ENCODE data around the gene NLK. TPM values are rescaled to one million over a fixed set of nuclear protein-coding genes. Genes with fewer than 3 reads are reported as not detected.

NLK gene
- total and polyA plus RNA-seq, 2 of the 4 experiments (the other 2 are of a cell fraction), result 15.3 to 23.3 TPM

GRCh38 chr17:28199115-28199514, 156.6 kb downstream of the NLK start:
- no peak for TF ChIP-seq CTCF (conservative IDR thresholded peaks at IDR 0.05; ENCODE audit: low read depth, low read length)
- no peak for TF ChIP-seq CEBPB (IDR thresholded peaks at IDR 0.05; ENCODE audit: low read depth, low read length)
- TF ChIP-seq MXI1 (IDR thresholded peaks at IDR 0.05; ENCODE audit: borderline replicate concordance, low read depth, low read length), result no peak
- H2BK20ac ChIP-seq (ENCODE audit: low read depth, low read length), result no peak overlapping the region
- no peaks in the 10 kb centered on the region for H3K27me3 ChIP-seq (ENCODE audit: control insufficient read depth, insufficient read depth, low read length)
- DNase-seq (no peak), ATAC-seq (ENCODE audit: low read depth) (no peak)
- H3K36me3 ChIP-seq (ENCODE audit: control insufficient read depth, insufficient read depth, low read length), result peaks cover 16% of the 10 kb centered on the region
- no peak overlapping the region for H2AK5ac ChIP-seq (ENCODE audit: low read depth, low read length)
- no peak overlapping the region for H4K5ac ChIP-seq (ENCODE audit: low read depth, low read length)
- H3K56ac ChIP-seq (ENCODE audit: extremely low read depth, insufficient read depth, low read length), result no peak overlapping the region
- no peak overlapping the region for H3K14ac ChIP-seq (replicated peaks; ENCODE audit: low read depth, low read length)
- H3K9me3 ChIP-seq (ENCODE audit: control insufficient read depth, insufficient read depth, low read length), result no peaks in the 10 kb centered on the region
- in situ Hi-C loops (cut with MboI; ENCODE audit: low sequenced_read_pairs), result no loop called here
- no peak overlapping the region for H3K18ac ChIP-seq (ENCODE audit: low read depth, low read length)
- no peak overlapping the region for H3K9ac ChIP-seq (ENCODE audit: low read depth, low read length)
- H3K4ac ChIP-seq (ENCODE audit: low read depth, low read length), result no peak overlapping the region
- H3K27ac ChIP-seq (ENCODE audit: insufficient read depth, low read length), result no peak overlapping the region
- dilution Hi-C loops (cut with HindIII; ENCODE audit: low sequenced_read_pairs, unreplicated experiment), result no loop called here
- no peak overlapping the region for H2BK120ac ChIP-seq (ENCODE audit: low read depth, low read length)
- H3K4me3 ChIP-seq (ENCODE audit: insufficient read depth, low read depth, low read length), result no peak overlapping the region
- ChIA-PET POLR2A (ENCODE audit: unreplicated experiment) (no interaction called here), CTCF (no interaction called here)
- intact Hi-C loops (cut with micrococcal nuclease), result loop anchor here (10.0 kb wide), 1 partner anchor 304 kb away; the partner anchor contains the start of gene LYRM9
- H3K23ac ChIP-seq (ENCODE audit: low read depth, low read length), result no peak overlapping the region
- H4K91ac ChIP-seq (ENCODE audit: insufficient read depth, low read depth, low read length), result no peak overlapping the region
- WGBS, 2 experiments (ENCODE audit: extremely low coverage in 2 of 2, insufficient read length in 1 of 2), result 100% methylated on average over 1 of the region's 6 CpGs; no CpG with 5 or more reads in 1 of the 2 experiments
- no peaks in the 10 kb centered on the region for H4K20me1 ChIP-seq (ENCODE audit: insufficient read depth, low read length)
- H2AFZ ChIP-seq (replicated peaks; ENCODE audit: low read length, poor library complexity), result no peak overlapping the region
- no peak overlapping the region for H3K4me2 ChIP-seq (ENCODE audit: low read depth, low read length)
- no peaks in the 10 kb centered on the region for H3K79me1 ChIP-seq (ENCODE audit: low read depth in 1 of 2, low read length in 2 of 2)
- H3K4me1 ChIP-seq (ENCODE audit: control insufficient read depth, insufficient read depth, low read length), result no peaks in the 10 kb centered on the region
- no peak overlapping the region for H2BK15ac ChIP-seq (ENCODE audit: low read depth, low read length)
- no peak overlapping the region for H4K8ac ChIP-seq (ENCODE audit: low read depth in 2 of 2, low read length in 2 of 2)
- H3K9me1 ChIP-seq (ENCODE audit: insufficient read depth, low read length), result 0 out of 2 replicates have a peak, but pooled peaks cover under 1% of the 10 kb centered on the region
- H2BK5ac ChIP-seq (ENCODE audit: low read depth, low read length, poor library complexity, severe bottlenecking), result no peak overlapping the region
- no peak overlapping the region for H2AK9ac ChIP-seq (replicated peaks; ENCODE audit: low read depth, low read length, poor library complexity)
- BruUV-seq (replicated peaks), result no TSS peak

All from IMR-90 (cell line).